IPS-18c (cell line): Measurements from ENCODE around the gene CDC42BPB.

Source experiments
- H3K4me3 ChIP-seq: 2 replicates; pipeline ENCODE4 v1.7.0; 2013; ENCODE audit warnings: low read depth, mild to moderate bottlenecking, low read length, moderate library complexity; ENCODE audit not compliant: insufficient read depth
- H3K9me3 ChIP-seq: one replicate; pipeline ENCODE4 v1.6.1; 2013; ENCODE audit warnings: mild to moderate bottlenecking, low read length, moderate library complexity; ENCODE audit not compliant: control insufficient read depth, insufficient read depth

Gene CDC42BPB

DNA sequence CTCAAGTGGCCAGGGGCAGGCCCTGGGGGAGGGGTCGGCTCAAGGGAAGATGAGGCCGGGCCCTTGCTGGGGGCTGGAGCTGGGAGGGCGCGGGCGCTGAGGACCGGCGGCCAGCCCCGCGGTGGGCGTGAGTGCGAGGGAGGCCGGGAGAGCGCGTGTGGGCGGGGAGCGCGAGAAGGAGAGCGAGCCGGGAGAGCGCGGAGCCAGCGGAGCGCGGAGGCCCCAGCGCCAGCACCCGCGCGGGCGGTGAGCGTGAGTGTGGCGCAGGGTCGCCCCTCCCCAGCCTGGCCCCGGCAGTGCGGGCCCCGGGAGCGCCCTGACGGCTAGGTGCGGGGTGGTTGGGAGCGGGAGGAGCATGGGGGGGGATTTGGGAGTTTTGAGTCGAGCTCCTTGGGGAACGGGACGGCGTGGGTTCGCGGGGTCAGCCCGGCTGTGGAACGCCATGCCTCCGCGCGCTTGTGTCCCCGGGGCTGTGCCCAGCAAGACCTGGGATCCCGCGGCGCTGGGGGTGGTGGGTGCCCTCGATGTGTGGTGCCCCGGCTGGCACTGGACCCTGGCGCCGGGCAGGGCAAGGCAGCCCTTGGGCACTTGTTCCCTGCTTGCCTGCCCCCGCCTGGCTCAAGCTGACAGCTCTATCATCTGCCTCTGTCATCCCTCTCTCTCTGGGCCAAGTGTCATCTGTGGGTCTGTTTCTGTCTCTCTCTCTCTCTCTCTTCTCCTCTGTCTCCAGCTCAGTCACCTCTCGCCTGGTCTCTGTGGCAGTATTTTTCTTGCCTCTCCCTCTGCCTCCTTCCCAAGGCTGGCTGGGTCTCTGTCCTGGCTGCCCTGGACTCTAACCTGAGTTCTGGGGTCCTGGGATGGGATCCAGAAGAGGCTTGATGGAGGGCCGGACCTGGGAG lies 26.9 kb upstream of the CDC42BPB start, which contains the start of gene LBHD2:
LBHD2 (plus strand) TSS at position 190 of the 899 bp plus-strand sequence. CDS start 1,803 bp downstream, outside the sequence.
- Histone ChIP-seq H3K9me3 (no peaks in the 10 kb centered on the region), H3K4me3 (no peak within 1 kb of the TSS; the same call in 1 of the 2 replicates)

DNA sequence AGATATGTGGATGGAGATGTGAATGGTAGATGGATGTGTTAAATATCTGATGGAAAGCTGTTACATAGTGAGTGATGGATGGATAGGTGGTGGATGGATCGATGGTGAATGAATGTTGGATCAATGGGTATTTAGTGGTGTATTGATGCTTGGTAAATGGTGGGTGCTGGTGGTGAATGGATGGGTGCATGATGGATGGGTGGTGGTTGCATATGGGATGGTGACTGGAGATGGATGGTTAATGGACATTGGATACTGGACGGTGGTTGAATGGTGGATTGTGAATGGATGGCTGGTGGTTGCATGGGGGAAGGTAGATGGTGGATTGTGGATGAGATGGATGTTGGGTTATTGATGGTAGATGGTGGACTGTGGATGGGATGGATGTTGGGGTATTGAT lies 24.6 kb upstream of the CDC42BPB start:
- H3K4me3 ChIP-seq = no peak overlapping the region
- no peaks in the 10 kb centered on the region for H3K9me3 ChIP-seq

DNA sequence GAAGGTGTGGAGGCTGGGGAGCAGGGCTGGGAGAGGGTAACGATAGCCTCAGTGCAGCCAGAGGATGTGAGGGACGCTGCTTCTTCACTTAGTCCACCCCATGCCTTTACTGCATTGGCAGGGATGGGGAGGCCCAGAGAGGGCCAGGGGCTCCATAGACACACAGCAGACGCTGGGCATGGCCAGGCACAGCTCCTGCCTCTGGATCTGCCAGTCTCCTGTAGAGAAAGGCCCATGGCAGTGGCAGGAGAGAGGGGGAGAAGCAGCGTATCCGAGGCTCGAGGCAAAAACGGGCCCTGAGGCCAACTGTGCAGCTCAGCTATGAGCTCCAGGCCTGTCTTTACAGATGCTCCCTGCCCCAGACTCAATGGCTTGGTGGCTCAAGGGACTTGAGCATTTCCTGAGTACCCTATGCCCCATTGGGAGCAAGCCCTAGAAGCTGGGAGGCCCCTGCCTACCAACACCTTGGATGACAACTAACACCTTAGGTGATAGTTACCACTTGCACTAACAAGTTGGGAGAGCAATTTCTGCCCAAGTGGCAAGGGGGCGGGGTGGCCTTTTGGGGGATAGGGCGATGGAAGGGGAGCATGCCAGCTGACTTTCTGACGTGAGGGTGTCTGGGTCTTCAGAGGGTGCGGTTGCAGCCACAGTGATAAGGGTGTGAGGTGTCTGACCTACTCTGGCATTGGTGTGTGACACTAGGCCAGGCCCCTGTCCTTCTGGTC lies 21.7 kb upstream of the CDC42BPB start:
- H3K4me3 ChIP-seq = no peak overlapping the region
- no peaks in the 10 kb centered on the region for H3K9me3 ChIP-seq

DNA sequence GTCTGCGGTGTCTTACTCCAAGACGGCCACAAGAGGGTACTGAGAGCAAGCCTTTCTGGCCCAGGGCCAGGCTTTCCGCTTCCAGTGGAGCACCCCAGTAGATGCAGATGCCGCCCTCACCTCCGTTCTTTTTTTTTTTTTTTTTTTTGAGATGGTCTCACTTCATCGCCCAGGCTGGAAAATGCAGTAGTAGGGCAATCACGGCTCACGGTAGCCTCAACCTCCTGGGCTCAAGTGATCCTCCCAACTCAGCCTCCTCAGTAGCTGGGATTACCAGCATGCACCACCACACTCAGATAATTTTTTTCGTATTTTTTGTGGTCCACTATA lies 21.0 kb upstream of the CDC42BPB start:
- no peaks in the 10 kb centered on the region for H3K9me3 ChIP-seq

DNA sequence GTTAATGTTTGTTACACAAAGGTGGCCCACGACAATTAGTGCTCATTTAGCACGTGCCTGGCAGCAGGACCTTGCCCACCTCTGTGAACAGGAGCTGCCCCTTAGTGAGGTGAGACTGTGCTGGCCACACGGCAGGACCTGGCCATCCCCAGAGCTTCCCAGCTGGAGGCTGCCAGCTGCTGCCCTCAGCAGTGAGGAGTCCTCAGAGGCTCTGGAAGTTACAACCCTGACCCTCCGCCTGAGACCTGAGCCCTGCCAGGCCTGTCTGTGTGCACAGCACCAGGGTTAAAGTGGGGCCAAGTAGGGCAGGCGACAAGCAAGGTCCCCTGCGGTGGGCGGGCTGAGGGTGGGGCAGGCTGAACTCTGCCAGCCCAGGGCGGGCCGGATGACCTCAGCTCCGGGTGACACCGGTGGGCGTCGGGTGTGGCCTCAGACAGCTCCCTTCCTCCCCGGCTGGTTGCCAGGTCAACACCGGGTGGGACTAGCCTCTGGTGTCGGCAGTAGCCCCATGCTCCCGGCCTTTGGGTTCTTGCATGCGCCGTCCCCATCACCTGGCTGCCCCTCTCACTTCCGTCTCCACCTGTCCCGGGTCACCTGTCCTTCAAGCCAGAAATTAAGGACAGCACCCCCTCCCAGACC lies 17.5 kb upstream of the CDC42BPB start:
- no peaks in the 10 kb centered on the region for H3K9me3 ChIP-seq
- peak overlapping the region; percentile 63 for H3K4me3 ChIP-seq

More for the DNA sequence above, 21.0 kb upstream of the CDC42BPB start:
- no peak overlapping the region for H3K4me3 ChIP-seq

DNA sequence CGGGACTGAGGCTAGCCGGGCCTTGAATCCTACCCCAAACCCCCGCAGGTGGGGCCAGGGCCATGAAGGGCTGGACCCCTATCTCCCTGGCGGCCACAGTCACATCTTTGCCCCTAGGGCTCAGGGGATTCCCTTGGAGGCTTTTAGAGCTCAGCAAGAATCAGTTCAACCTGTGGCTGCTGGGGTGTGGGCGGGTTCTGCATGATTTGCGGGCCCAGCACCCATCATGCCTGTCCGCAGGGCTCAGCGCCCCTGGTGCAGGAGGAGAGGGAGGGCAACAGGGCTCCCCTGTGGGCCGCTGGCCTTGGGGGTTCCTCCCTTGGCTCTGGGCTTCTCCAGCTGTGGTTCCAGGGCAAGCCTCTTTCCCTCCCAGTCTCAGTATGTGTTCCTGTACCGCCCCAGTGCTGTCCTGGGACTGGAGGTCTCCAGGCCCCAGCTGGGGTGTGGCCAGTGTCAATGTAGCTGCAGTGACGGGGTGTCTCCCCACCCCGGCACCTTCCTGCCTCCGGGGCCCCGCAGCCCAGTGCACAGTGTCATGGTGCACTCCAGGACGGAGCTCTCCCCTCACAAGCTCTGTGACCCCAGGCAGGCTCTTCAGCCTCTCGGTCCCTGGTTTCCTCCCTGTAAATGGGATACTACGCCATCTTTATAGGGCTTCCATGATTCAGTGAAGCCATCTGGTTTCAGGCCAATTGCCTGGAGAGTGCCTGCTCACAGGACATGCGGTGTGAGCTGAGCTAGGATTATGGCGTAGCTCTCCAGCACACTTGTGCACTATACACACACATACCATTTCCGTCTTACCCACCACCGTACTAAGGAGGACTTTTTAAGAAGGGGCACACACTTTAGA lies 16.8 kb upstream of the CDC42BPB start:
- H3K9me3 ChIP-seq = no peaks in the 10 kb centered on the region
- H3K4me3 ChIP-seq = no peak overlapping the region

DNA sequence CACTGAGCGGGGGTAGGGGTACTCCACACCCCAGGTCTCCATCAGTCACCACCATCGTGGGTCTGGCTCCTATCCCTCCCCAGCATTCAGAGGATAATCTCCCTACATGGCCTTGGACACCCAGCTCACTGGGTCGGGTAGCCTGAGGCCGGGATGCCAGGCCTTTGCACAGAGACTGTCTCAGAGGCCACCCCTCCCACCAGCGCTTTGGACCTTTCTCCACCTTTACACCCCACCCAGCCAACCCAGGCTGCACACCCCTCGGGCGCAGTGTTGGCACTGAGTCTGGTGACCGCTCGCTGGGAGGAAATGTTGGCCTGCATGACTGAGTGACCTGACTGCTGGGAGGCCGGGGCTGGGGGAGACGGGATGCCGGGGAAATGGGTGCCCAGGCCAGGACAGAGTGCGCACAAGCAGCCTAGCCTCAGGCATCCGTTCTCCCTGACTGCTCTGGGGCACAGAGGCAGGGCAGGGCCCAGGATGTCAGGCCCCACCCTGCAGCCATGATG lies 16.1 kb upstream of the CDC42BPB start:
- Histone ChIP-seq H3K4me3 (no peak overlapping the region), H3K9me3 (no peaks in the 10 kb centered on the region)

DNA sequence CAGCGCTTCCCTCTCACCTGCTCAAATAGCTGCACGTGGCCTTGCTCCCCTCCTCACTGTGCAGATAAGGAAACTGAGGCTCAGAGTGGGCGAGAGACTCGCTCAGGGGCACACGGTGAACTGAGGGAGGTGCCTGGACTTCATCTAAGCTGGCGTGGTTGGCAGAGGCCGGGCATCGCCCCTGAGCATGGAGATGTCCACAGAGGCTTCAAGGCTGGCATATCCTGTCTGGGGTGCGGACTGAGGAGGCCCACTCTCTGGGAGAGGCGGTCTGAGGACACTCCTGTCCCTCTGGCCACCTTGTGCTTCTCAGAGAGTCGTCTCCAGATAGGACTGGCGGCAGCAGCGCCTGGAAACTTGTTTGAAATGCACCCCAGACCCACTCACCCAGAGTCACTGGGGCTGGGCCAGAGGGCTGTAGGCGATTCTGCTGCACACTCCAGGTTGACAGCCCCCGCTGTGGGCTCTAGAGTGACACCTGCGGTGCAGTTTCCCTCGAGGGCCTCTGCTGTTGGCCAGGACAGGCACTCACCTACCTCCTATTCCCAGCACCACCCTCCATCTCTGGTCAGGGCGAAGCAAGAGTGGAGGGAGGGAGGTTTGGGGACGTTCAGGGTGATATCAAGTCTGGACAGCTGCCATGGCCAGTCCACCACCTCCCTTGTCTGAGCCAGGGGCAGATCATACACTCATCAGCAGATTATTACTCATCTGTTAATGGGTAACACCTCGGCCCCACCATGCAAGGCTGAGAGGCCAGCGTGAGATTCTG lies 15.4 kb upstream of the CDC42BPB start:
- no peaks in the 10 kb centered on the region for H3K9me3 ChIP-seq
- no peak overlapping the region for H3K4me3 ChIP-seq

DNA sequence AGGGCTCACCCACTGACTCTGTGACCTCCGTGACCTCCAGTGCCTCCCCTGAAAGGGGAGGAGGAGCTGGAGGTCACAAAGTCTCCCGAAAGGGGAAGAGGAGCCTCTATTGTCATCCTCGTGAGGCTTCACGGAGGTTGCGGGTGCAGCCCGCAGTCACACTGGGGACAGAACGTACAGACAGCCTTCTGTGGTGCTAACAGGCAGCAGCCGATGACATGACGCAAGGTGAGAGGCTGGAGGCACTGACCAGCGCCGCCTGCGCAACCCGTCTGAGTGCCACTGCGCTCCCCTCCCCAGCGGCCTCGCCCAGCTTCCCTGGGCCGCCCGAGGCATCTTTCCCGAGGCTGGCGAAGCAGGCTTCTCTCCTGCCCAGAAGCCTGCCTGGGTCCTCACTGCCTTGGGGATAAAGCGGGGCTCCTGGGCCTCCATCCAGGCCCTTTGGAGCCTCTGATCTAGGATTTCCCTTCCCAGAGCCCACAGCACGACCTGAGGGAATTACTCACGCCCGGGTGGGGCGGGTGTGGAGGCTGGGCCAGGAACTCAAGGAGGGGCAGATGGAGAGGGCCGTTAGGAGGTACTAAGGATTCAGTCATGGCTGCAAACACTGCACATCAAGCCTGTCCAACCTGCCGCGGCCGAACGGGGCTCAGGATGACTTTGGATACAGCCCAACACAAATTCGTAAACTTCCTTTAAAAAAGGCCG lies 14.3 kb upstream of the CDC42BPB start:
- H3K9me3 ChIP-seq = no peaks in the 10 kb centered on the region
- no peak overlapping the region for H3K4me3 ChIP-seq

DNA sequence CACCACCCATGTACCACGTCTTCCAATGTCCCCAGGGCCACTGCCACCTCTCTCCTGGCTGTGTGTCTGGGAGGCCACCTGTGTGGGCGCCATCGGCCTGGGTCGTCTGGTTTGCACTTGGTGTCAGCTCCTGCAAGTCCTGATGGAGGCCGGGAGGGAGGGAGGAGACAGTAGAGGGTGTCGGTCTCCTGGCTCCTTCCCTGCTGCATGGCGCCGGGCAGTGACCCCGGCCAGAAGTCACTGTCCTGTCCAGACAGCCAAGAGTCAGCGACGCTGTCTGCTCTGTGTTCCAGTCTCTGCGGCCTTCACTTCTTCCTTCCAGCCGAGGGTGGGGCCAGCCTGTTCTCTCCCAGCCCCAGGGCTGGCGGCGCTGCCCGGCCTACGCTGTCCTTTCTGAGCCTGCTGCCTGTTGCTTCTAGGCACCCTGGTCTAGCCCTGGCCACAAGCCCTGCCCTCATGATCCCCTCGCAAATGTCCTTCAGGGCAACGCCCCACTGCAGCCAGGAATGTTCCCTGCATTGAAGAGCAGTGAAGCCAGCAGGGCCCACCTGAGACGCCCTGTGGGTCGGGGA lies 13.7 kb upstream of the CDC42BPB start:
- Histone ChIP-seq H3K9me3 (no peaks in the 10 kb centered on the region), H3K4me3 (no peak overlapping the region)

DNA sequence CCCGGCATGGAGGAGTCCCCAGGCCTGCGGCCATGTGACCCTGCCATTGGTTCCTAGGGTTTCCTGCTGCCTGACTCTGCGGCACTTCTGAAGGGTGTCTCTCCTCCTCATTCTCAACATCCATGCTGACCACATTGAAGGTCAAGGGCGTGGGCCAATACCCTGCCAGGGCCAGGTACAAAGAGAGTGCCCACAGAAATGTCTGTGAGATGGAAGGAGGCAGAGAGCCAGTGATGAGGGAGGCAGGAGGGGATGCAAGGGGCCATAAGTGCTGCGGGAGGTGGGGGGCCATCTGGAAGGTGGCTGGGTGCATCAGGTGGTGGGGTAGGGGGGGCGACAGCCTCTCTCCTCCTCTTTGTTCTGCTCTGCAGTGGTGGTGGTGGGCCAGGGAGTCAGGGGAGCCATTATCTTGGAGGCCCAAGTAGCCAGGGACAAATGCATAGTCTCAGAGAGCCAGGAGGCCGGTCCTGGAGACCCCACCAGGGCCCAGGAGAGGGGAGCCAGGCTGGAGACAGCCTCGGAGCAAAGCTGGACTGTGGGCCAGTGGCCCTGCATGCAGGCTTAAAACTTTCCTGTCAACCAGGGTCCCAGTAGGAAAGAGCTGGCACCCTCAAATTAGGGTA lies 13.0 kb upstream of the CDC42BPB start:
- H3K4me3 ChIP-seq = no peak overlapping the region
- H3K9me3 ChIP-seq = no peaks in the 10 kb centered on the region

DNA sequence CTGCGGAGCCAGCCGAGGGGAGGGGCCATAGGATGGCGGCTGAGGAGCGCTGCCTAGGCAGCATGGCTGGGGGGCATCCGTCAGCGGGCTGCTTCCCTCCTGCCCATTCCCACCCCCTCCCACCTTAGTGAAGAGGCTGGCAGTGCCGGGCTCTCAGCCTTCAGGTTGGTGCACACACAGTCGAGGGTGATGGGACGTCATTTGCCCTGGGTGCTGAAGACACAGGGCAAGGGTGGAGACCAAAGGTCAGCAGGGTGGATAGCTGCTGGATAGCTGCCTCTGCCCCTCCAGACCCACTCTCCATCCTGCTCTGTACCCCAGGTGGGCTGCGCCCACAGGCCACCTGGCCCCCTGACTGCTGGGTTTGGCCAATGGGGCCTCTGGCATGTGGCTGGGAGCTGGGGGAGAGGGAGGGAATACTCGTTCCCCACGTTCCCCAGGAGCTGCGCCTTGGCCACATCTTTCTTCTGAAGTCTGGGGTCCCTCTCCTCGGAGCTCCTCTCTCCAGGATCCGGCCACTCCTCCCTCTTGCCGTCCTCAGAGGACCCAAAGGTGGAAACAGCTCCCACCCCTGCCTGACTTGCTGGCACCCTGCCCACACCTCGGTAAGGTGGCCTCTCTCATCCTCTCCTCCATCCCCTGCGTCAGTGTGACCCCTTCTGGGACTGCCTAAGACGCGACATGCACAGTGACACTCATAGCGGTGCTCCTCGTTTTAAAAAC lies 11.2 kb upstream of the CDC42BPB start:
- no peak overlapping the region for H3K4me3 ChIP-seq
- no peaks in the 10 kb centered on the region for H3K9me3 ChIP-seq

DNA sequence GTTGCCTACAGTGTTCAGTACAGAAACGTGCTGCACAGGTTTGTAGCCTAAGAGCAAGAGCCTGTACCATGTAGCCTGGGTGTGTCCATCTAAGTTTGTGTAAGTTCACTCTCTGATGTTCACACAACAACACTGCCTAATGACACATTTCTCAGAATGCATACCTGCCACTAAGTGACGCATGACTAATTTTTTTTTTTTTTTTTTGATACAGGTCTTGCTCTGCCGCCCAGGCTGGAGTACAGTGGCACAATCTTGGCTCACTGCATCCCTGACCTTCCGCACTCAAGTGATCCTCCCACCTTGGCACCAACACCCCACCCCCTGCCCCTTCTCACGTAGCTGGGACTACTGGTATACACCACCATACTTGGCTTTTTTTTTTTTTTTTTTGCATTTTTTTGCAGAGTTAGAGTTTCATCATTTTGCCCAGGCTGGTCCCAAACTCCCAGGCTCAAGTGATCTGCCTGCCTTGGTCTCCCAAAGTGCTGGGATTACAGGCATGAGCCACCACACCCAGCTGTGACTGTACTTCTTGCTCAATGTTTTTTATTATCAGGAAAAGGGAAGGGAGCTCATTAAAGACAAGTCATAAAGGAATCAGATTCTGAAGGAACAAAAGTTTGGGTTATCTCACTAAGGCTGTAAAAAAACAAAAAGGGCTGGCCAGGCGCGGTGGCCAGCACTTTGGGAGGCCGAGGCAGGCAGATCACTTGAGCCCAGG lies 10.0 kb upstream of the CDC42BPB start:
- H3K4me3 ChIP-seq = no peak overlapping the region
- no peaks in the 10 kb centered on the region for H3K9me3 ChIP-seq

DNA sequence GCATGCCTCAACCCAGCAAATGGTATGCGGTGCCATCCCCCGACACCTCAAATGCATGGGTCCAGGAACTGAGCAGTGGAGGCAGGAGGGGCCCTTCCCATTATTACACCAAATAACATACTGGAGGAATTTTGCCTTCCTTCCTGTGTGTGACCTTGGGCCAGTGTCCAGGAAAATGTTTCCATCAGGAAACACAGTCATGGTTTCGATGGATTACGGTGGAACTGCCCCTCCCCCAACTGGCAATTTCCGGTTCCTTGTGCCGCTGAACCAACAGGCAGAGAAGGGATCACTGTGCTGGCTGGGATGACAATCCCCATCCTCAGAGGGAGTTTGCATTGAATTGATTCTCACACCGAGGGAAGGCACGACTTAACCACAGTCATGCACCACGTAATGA lies 9.1 kb upstream of the CDC42BPB start:
- Histone ChIP-seq H3K9me3 (no peaks in the 10 kb centered on the region), H3K4me3 (no peak overlapping the region)
